HG02678 (cell line): ENCODE data around the gene KCNMB3.
"Not testable (repeated sequence)": the region's sequence is repeated elsewhere in the genome, so short reads cannot be mapped to it uniquely, and the experiment has no call there.

Experiments used
- ATAC-seq: cut with Tn5 transposase; IDR thresholded peaks from one replicate; pipeline ENCODE4 v1.9.1; 2021; ENCODE audit warnings: mild to moderate bottlenecking, moderate library complexity; ENCODE audit not compliant: unreplicated experiment

The KCNMB3 gene

DNA sequence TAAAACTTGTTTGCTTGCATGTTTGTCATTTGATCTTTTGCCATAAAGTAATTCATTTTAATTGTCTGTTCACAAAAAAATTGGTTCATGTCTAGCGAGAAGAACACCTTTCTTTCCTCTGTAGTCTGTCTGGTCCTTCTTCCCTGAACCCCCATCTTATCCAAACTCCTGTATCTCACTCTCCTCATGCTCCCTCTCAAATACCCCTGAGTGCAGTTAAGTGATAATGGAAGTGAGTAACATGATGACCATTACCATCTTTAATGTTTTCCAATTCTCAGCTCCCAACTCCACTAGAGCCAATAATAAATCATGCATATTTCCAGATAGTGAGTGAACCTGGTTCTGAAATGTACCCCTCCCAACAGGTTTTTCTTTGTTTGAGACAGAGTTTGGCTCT, 14.2 kb upstream of the KCNMB3 start:
- ATAC-seq: no peak

DNA sequence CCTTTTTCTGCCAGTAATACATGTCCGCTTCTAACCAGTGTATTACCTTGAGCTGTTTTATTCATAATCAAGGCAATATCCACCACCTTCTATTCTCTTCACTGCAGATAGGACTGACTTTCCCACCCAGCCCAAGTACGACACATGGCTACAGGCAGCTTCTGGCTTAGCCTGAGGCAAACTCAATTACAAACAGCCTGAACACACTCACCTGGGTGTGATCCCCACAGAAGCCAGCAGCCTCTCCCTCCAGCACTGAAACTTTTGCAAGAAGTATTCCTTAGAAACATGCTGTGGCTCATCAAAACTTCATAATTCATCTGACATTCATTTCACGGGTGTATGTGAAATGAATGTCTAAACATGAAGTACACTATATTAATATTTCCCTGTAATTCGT, 13.5 kb upstream of the KCNMB3 start:
- ATAC-seq: no peak

DNA sequence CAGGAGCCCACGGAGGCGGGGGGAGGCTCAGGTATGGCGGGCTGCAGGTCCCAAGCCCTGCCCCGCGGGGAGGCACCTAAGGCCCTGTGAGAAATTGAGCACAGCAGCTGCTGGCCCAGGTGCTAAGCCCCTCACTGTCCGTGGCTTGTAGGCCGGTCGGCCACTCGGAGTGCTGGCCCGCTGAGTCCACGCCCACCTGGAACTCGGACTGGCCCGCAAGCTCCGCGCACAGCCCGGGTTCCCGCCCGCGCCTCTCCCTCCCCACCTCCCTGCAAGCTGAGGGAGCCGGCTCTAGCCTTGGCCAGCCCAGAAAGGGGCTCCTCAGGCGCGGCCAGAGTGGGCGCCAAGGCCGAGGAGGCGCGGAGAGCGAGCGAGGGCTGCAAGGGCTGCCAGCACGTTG, 12.2 kb upstream of the KCNMB3 start:
- ATAC-seq: no peak

DNA sequence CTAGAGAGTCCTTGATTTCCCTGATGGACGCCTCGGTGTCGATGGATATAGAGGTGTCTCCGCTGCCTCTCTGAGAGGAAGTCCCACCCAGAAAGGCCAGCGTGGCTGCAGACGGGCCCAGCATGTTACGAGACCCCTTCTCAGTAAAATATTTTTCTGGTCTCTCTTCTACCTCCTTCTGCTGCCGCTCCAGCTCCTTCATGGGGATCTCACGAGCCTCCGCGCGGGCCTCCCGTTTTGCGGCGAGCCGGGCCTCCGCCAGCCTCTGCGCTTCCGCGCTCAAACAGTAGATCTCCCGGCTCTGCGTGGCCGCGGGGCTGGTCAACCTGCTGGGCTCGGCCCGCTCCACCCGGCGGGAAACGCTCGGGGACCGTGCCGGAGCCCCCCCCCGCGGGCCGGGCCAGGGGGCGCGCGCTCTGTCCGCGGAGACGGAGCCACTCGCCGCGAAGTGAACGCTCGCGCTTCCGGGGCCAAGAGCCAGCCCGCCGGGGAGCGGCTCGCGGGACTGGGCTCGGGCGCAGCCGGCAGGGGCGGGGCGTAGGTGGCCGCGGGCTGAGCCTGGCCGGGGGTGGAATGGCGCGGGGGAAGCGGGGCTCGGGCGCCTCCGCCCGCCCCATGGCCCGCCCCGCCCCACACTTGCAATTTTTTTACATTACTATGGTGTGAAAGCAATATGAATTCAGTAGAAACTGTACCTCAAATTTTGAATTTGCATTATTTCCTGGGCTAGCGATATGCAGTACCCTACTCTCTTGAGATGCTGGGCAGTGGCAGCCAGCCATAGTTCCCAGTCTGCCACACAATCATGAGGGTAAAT, 10.2 kb upstream of the KCNMB3 start:
- ATAC-seq: peak; percentile 95

DNA sequence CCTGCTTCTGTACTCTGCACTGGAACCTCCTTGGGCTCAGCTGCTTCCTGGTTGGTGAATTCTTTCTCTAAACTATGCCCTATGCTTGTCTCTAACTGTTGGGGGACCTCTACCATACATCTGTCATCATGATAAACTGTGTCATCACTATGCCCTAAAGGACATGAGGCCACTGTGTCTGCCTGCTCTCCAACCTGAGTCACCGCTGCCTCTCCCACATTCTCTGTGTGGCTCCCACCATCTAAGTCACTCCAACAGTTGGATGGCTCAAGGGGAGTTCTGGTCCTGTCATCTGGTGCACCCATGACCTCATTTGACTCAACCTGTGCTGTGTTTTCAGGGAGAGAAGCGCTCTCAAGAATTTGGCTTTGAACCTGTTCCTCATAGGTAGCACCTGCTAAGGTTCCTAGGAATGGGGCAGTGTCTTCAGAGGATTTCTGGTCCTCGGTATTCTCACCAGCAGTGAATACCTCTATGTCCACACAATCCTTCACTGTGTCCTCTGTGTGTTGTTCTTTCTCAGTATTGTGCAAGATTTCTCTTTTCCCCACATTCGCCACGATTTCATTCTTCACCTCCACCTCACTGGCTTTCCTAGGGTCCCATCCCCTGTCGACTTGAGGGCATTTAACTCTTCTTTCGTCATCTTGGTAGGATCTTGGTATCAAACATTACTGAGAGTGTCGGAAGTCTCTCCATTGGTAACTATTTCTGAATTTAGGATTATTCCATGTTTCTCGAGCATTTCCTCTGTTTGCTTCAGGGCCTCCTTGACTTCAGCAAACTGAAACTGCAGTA, 9.2 kb upstream of the KCNMB3 start:
- ATAC-seq: not testable (repeated sequence)

DNA sequence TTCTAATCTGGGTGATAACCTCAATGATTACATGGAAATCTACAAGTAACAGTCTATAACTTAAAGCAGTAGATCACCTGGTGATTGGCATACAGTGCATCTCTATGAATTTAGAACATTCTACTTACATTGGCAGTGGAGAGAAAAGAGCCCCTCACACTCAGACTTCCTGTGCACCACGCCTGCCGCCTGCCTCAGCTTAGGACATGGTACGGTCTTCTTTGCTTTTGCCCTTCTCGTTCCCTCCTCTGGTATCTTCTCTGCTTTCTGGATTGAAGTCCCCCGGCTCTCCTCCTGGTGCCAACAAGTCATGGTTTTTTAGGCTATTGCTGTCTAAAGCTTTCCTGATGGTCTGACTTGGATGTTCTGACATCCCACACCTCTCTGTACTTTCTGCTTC, 7.9 kb upstream of the KCNMB3 start:
- no peak for ATAC-seq

DNA sequence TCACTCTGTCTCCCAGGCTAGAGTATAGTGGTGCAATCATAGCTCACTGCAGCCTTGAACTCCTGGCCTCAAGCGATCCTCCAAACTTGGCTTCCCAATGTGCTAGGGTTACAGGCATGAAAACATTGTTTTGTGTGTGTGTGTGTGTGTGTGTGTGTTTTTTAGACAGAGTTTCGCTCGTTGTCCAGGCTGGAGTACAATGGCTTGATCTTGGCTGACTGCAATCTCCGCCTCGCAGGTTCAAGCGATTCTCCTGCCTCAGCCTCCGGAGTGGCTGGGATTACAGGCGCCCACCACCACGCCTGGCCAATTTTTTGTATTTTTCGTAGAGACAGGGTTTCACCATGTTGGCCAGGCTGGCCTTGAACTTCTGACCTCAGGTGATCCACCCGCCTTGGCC, 6.8 kb upstream of the KCNMB3 start:
- ATAC-seq: not testable (repeated sequence)

DNA sequence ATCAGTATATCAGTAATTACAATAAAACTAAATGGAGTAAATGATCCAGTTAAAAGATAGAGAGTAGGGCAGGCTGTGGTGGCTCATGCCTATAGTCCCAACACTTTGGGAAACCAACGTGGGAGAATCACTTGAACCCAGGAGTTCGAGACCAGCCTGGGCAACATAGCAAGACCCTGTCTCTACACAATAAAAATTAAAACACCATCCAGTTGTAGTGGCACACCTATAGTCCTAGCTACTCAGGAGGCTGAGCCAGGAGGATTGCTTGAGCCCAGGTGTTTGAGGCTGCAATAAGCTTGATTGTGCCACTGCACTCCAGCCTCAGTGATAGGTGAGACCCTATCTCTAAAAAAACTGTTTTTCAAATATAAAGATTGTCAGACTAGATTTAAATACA, 5.9 kb upstream of the KCNMB3 start:
- no peak for ATAC-seq

DNA sequence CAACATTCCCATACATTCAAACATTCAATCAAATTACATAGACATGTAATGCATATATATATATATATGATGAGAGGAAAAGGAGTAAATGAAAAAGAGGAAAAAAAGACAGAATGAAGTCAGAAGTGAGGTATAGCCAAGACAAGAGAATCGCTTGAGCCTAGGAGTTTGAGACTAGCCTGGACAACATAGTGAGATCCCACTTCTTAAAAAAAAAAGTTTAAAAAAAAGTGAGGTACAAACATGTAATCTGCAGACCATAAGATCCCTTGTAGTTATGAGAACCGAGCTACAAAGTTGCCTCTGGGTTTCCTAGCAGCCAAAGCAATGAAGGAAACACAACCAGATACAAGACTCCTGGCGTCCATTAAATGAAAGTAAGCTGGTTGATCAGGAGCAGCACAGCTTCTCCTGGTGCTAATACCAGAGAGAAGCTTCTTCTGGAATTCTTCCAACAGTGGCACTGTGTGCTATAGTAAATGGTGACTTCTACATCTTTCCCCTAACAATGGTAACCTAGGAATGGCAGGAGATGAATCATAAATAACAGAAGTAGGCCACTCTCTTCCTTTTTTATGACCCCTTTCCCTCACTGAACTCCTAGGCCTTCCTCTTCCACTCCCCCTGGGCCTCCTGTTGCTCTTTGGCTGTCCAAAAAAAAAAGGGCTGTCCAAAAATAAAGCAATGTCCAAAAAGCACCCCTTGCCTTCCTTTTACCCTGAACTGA, 3.5 kb downstream of the KCNMB3 start:
- no peak for ATAC-seq

DNA sequence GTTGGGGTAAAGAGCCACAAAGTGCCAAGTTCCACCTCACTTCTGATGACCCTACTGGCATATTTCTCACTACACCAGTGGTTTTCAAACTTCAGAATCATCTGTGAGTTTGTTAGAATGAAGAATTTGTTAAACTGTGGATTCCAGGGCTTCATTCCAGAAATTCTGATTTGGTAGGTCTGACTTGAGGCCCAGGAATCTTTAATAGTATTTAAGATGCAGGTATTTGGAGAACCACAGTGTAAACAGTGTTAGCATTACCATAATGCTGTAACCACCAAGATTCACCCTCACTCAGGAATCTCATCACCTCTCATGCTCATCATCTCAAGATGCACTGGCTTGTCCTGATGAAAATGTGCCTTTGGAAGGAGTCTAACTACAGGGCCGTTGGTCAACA, 6.0 kb downstream of the KCNMB3 start:
- ATAC-seq: no peak

DNA sequence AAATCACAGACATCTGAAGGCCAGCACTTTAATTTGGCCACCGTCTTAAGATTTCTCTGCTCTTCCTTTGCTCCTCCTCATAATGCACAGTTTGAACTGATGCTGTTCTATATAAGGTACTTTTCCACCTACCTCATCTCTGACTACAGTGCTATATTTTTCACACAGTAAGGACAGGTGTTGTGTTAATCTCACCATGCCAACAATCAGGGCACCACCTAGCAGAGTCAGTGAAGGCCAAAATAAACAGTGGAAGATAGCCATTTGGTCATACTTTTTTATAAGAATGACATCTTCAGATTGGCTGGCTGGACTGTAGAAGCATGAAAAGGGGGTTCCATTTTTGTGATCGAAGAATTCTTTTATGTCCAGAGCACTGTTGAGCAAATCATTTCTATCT, 8.1 kb downstream of the KCNMB3 start:
- ATAC-seq: not testable (repeated sequence)

DNA sequence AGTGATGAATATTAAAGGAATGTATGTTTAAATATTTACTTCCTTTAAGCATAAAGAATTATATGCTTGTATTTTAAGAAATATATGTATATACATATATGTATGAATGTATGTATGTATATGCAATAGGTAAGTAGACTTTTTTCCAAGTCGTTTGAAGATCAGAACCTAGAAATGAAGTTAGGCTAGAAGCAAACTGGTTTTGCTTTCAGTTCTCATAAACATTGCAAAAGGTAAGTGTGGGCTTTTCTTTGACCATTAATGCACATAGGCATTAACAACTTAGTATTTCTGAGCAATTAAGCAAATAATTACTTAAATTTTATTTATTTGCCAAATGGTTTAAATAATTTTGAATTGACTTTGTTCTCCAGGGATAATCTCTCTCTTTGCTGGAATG, 10.6 kb downstream of the KCNMB3 start:
- peak; percentile 56 for ATAC-seq

DNA sequence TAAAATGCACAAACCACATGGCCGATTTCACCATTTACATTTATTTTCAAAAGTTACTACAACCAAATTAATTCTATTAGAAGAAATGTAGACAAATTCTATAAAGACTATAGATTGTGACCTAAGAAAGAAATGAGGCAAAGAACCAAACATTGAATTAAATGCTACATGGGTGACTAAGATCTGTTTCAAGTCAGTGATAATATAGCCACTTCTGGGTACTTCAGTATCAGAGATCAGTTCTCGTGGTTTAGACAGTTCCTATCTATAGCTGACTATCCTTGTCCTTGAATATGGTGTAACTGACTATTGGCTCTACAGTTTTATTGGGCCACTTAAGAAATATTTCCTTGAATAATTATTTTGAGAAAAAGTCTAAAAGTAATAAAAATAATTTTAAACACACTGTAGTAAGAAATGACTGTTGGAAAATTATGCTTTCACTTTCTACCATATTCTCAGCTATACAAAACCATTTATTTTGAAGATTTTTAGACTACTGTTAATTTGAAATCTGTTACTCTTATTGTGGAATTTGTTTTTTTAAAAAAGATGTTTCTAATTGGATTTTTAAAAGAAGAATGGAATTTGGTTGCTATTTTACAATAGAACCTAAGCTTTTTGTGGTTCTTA, 14.1 kb downstream of the KCNMB3 start:
- ATAC-seq: peak; percentile 82

DNA sequence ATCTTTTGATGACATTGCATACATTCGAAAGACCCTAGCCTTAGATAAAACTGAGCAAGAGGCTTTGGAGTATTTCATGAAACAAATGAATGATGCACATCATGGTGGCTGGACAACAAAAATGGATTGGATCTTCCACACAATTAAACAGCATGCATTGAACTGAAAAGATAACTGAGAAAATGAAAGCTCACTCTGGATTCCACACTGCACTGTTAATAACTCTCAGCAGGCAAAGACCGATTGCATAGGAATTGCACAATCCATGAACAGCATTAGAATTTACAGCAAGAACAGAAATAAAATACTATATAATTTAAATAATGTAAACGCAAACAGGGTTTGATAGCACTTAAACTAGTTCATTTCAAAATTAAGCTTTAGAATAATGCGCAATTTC, 16.7 kb downstream of the KCNMB3 start:
- no peak for ATAC-seq

DNA sequence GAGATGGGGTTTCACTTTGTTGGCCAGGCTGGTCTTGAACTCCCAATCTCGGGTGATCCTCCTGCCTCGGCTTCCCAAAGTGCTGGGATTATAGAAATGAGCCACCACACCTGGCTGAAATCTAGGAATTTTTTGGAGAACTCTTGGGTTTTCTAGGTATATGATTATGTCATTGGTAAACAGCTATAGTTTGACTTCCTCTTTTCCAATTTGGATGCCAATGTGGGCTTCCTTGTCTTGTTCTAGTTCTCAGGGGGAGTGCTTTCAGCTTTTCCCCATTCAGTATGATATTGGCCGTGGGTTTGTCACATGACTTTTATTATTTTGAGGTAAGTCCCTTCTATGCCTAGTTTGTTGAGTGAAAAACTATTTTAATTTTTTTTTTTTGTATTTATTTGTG, 17.9 kb downstream of the KCNMB3 start:
- no peak for ATAC-seq

DNA sequence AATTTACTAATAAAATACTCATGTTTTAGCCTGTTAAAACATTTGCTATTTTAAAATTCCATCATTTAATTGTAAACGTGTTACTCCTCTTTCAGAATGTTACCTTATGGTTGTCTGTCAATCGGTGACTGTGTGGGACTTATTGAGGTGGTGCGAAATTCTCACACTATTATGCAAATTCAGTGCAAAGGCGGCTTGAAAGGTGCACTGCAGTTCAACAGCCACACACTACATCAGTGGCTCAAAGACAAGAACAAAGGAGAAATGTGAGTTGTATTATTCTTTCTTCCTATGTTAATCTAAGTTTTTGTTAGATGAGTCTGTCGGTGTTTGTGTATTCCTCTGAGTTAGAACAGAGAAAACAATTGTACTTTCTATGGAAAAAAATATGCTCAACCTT, 21.7 kb downstream of the KCNMB3 start:
- no peak for ATAC-seq

DNA sequence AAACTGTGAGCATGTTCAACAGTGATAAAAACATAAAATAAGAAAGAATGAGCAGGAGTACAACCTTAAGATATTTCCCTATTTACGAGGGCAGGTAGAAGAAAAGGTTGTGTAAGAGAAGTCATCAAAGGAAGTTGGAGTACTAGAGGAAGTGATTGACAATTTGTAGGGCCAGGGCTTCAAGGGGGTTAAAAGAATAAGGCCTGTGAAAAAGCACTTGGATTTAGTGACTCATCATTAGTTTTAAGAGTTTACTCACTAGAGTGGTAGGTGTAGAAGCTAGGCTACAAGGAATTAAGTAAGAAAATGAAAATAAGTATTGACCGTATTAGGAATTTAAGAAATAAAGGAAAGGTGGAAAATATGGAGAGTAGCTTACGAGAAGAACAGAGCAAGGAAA, 23.6 kb downstream of the KCNMB3 start:
- ATAC-seq: no peak

DNA sequence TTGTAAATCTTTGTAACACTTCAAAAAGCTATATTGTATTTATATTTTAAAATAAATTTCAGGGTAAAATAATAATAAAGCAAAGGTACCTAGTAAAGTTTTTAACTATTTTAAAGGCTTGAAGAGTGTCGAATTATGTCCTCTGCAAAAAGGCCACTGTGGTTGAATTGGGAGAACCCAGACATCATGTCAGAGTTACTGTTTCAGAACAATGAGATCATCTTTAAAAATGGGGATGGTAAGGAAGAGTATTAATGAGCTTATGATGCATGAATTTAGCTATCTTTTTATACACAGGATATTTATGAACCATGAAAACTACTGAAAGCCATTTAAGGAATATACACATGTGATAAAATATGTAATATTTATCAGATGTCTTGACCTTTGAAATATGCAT, 26.3 kb downstream of the KCNMB3 start:
- ATAC-seq: no peak

DNA sequence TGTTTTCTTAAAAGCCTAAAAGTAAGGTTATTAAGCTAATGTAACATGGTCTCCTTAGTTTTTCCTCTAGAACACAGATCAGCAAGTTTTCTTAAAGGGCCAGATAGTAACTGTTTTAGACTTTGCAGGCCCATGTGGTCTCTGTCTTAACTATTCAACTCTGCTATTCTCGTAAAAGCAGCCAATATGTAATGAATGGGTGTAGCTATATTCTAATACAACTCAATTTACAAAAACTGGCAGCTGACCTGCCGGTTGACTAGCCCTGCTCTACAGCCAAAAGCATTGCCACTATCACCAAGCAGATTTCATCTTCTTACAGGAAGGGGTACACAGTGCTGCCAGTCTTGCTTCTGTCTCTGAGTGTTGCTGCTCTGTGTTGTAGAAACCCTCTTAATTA, 27.4 kb downstream of the KCNMB3 start:
- no peak for ATAC-seq

DNA sequence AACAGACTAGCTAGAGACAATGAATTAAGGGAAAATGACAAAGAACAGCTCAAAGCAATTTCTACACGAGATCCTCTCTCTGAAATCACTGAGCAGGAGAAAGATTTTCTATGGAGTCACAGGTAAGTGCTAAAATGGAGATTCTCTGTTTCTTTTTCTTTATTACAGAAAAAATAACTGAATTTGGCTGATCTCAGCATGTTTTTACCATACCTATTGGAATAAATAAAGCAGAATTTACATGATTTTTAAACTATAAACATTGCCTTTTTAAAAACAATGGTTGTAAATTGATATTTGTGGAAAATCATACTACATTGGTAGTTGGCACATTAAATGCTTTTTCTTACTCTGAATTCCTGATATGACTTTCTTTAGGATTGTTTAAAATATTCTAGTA, 32.7 kb downstream of the KCNMB3 start:
- ATAC-seq: not testable (repeated sequence)

DNA sequence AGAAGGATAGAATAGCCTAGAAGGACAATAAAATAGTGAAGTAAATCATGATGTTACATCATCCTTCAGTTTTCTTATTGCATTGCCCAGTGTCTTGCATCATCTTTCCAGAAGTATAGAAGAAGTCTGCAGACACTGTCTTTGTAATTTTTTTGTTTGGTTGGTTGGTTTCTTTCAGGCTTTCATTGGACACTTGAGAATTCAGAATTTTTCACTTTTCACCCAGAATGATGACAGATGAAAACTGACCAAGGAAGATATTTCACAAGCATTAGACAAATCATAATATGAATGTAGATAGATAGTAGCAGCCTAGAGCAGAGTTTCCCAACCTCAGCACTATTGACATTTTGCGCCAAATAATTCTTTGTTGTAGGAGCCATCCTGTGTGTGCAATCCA, 35.4 kb downstream of the KCNMB3 start:
- ATAC-seq: not testable (repeated sequence)
